ENCODE data around the gene B3GLCT.

GRCh38 chr13:31207661-31208552 lies 8.1 kb downstream of the B3GLCT start:
- TF ChIP-seq CTCF (IDR thresholded peaks at IDR 0.05; ENCODE audit: low read length): no peak
- TF ChIP-seq EZH2 (optimal IDR thresholded peaks at IDR 0.05; ENCODE audit: low read depth, low read length): no peak
